GM19035 (cell line): ENCODE results near the gene CRTC1.

Source experiments
- ATAC-seq: cut with Tn5 transposase; IDR thresholded peaks from one replicate; pipeline ENCODE4 v1.9.1; 2021; ENCODE audit not compliant: unreplicated experiment

The CRTC1 gene

DNA sequence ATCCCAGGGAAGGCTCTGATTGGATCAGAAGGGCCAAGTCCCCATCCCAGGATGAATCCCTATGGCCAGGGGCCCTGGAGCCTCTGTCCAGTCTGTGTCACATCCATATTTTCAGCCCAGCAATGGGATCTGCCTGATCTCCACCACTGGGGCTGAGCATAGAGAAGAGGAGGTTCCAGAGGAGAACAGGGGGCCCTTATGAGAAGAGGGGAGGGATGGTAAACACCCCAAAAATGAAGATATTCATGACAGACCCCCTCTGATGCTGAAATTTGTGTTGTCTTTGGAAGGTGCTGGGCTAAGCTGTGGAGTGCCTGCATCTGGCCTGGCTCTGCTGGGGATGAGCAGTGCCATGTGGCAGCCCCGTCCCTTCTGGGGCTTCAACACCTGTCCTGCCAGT is 32.2 kb upstream of the CRTC1 start:
- no peak for ATAC-seq

DNA sequence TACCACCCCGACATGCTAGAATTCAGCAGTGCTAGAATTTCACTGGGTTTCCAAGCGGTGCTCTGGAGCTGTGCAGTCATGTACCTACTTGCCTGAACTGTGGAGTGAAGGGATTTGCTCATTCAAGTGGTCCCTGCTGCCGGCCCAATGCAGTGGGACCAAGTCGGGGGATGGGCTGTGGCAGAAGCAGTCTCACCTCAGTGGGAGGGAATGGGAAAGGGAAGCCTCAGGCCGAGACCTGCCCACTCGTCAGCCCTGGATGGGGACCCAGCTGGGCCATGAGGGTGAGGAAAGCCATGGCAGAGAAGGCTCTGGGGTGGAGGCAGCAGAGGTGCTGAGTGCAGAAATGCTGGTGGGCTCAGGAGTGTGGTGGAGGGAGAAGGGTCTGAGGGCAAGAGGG is 31.7 kb upstream of the CRTC1 start:
- ATAC-seq = no peak

DNA sequence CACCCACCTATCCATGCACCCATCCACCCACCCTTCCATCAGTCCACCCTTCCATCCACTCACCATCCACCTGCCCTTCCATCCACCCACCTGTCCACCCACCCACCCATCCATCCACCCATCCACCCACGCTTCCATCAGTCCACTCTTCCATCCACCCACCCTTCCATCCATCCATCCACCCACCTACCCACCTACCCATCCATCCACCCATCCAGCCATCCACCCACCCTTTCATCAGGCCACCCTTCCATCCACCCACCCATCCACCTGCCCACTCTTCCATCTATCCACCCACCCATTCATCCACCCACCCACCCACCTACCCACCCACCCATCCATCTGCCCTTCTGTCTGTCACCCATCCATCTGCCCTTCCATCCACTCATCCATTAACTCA is 29.6 kb upstream of the CRTC1 start:
- ATAC-seq = no peak

DNA sequence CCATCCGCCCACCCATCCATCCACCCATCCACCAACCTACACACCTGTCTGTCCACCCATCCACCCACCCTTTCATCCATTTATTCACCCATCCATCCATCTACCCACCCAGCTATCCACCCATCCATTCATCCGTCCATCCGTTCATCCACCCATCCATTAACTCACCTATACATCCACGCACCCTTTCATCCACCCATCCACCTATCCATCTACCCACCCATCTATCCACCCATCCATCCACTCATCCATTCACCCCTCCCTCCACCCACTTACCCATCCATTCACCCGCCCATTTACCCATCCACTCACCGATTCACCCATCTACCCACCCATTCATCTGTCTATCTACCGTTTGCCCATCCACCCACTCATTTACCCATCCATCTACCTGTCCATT is 29.0 kb upstream of the CRTC1 start:
- ATAC-seq = no peak

DNA sequence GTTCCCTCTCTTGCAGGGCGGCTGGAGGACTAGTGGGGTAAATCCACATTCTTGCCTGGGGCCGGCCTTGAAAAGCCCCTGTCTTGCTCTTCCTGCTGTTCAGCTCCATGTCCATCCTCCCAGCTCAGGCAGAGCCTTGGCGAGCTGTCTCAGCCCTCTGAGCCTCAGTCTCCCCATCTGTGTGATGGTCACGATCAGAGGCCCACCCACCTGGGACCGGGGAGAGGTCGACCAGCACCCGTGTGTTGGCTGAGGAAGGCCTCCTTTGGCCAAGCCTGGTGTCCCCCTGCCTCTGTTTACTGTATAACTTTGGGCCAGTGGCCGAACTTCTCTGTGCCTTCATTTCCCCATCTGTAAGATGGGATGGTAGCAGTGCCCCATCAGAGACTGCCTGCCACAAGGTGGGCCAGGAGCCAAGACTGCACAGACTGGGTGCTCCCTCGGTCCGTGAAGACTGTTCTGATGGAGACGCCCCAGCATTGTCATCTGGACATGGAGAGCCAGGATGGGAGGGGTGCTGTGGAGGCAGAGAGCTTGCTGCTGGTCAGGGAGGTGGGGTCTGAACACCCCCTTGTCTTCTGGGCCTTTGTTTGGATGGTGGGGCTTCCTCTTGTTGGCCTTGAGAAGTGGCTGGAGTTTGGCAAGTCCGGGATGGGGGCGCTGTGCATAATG is 28.2 kb upstream of the CRTC1 start:
- ATAC-seq = no peak

DNA sequence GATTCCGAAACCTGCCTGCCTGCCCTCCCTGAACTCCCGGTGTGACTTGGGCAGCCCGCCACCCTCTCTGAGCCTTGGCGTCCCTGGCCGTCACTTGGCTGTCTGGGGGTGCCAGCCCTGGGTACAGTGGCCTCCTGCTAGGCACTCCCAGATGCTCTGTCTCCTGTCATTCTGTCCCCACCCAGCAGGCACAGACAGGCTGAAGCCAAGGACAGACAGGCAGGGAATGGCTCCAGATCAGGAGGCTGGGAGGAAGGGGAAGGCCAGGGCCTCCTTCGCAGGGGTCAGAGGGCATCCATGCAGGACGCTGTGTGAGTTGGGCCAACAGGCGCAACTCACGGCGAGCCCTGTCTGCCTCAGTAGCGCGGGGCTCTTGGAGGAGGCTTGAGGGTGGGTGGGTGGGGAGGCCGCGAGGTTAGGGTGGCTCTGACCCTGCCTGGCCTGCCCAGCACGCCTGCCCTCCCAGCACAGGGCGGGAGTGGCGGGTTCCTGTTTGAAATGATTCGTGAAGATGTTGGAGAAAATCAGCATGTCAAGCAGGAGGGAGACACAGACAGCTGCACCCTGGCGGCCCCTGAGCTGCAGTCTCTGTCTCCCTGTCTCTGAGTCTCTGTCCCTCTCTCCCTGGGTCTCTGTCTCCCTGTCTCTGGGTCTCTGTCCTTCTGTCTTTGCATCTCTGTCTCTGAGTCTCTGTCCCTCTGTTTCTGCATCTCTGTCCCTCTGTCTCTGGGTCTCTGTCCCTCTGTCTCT is 27.0 kb upstream of the CRTC1 start:
- no peak for ATAC-seq

DNA sequence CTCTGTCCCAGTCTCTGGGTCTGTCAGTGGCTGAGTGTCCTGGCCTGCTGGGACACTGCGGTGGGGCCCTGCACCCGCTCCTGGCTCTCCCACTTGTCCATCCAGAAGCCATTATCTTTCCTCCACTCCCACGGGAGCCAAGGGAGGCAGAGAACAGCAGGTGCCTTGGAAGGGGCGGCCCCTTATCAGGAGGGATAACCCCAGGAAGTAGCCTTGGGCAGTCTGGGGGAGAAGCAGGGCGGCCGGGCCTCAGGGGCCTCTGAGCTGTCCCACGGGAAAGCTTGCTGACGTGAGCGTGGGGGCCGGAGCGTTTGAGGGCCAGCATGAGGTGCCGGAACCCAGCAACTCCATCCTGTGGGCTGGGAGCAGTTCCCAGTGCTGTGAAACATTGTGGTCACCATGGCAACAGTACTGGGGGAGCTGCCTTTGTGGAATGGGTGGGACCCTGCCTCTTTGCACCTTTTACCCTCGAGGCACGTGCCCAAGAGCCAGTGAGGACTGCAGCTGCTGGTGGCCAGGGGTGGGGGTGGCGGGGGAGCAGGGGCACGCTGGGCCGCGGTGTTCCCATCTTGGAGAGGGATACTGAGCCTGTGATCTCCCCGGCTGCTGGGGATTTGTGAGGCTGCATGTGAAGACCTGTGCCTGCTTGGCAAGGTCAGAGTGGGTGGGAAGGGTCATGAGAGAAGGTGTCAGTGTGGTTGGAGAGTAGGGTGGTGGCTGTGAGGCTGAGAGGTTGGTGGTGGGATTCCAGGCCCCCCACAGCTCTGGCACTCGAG is 25.7 kb upstream of the CRTC1 start:
- no peak for ATAC-seq

DNA sequence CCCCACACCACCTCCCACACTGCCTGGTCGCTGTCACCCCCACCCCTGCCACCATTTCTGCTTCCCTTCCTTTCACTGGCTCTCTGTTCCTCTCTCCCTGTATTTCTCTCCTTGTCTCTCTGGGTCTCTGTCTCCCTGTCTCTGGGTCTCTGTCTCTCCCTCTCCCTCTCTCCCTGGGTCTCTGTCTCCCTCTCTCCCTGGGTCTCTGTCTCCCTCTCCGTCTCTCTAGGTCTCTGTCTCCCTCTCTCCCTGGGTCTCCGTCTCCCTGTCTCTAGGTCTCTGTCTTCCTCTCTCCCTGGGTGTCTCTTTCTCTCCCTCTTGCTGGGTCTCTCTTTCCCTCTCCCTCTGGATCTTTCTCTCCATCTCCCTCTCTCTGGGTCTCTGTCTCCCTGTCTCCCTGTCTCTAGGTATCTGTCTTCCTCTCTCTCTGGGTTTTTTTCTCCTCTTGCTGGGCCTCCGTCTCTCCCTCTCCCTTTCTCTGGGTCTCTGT is 25.1 kb upstream of the CRTC1 start:
- no peak for ATAC-seq

DNA sequence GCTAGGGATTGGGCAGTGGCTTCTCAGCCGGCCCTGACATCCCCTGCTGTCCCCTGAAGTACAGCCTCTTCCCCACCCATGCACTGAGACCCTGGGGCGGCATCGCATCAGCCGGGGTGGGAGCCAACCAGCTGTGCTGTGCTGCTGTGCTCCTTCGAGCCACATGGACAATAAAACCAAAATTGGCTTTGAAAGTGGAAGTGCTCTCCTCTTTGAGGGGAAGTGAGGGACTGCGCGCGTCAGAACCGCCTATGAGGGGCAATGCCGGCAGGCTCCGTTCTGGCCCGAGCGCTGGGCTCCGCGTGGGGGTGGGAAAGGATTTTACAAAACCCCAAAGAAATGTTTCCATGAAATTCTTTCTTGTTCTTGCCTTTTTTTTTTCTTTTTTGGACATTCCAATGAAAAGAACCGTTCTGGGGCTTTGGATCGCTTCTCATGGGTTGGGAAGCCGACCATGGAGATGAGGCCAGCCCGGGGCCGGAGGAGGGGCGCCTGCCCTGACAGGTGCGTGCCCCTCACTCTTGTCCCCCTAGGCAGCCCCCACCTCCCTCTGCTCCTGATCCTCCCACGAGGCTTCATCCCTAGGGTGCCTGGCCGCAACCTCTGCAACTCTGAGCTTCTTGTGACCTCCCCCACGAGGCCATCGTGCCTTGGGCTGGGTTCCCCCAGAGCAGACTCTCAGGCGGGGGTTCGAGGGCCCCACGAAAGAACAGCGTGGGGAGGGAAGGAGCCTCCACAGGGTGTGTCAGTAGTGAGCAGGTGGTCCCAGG is 24.0 kb upstream of the CRTC1 start:
- ATAC-seq = no peak

DNA sequence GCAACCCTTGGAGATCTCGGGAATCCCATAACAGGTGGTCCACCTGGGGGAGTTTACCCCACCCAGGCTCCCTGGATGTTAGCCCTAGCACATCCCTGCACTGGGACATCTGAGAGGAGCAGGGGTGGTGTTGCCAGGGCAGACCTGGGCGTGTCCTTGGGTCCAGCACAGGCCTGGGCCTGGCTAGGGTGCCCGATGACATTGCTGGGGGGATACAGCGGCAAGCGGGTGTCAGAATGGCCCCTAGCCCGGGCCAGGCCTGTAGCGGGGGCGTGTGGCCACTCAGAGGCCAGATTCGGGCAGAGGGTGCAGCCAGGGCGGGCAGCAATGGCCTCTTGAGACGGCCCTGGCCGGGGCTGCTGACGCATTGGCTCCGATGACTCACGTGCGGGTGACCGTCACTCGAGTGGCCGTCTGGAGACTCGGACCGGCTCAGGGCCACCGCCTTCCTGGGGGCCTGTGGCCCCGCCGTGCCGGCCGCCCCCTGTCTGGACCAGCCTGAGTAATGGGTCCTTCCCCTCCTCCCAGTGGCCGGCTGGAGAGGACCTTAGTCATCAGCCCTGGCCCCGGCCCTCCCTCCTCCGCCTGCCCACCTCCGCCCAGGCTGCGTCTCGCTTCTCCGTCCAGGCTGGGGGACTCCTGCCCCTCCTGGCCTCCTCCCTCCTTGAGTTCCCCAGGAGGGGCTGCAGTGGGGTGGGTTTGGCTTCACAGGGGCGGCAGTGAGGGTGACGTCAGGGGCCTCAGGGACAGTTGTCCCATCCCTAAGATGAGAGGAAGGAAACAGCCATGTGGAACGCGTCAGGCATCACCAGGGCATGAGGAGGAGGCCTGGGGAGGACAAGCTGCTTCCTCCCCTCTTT is 23.2 kb upstream of the CRTC1 start:
- ATAC-seq = no peak

DNA sequence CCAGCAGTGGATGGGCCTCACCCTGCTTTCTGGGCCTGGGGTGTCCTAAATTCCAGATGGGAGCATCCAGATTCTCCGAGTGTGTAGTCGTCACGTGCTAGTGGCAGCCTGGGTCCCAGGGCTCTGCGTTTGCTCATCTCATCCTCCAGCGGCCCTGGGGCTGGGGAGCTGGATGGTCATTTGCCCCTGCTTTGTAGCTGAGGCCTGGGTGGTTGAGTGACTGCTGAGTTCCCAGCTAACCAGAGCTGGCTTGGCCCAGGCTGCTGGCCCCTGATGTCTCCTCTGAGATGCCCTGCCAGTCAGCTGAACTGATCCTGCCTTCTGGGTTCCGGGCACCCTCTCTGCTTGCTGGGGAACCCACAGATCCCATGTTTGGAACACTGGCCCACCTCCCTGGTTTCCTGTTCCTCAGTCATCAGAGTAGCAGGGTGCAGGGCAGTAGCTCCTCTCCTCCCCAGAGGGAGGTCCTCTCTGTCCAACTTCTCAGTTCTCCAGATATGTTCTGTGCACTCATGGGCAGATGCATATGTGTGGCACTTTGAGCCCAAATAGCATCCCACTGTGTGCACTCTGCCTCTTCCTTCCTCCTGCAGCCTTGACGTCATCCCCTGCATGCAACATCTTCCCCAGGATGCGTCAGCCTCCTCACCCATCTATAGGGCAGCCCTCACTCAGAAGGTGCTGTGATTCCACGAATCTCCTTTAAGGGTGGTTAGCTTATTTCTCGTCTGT is 22.4 kb upstream of the CRTC1 start:
- no peak for ATAC-seq

DNA sequence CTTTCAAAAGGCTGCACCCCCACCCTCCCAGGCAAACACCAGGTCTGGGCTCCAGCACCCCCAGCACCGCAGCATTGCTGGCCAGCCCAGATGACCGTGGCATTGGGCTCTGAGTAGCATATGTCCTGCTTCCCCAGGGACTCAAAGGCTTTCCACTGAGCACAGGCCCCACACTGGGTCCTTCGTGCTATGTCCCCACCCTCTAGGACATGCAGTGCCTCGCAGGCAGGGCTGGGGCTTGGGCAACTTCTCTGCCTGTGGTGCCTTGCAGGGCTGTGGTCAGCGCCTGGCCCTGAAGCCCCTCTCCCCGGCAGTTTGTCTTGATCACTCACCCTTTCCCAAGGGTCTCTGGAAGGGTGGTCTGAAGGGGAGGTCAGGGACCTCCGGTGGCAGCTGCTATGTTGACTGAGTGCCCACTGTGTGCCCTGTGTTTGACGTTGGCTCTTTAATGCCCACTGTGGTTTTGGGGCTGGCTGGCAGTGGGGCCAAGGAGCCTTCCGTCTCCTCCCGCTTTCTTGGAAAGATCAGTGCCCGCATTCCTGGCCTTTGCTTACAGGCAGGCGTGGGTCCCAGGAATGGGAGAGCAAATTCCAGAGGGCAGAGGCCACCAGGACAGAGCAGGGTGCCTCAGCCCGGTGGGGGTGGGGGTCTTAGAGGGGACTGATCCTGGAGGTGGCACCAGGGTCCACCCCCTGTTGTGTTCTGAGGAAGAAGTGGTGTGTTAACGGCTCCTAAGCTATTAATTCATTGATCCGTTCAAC is 20.3 kb upstream of the CRTC1 start:
- no peak for ATAC-seq

DNA sequence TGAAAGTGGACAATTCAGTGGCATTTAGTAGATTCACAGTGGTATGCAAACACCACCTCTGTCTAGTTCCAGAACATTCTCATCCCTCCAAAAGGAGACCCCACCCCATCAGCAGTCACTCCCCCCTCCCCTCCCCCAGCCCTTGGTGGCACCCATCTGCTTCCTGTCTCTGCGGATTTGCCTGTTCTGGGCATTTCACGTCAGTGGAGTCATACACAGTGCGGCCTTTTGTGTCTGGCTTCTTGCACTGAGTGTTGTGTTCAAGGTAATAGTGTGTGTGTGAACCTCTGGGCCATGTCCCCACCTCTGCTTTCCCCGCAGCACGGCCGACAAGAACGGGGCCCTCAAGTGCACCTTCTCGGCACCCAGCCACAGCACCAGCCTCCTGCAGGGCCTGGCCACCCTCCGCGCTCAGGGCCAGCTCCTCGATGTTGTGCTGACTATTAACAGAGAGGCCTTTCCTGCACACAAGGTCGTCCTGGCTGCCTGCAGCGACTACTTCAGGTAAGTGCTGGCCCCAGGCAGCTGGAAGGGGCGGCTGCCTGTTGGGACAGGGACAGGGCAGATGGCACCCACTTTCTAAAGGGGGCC is 19.4 kb upstream of the CRTC1 start:
- ATAC-seq = no peak

DNA sequence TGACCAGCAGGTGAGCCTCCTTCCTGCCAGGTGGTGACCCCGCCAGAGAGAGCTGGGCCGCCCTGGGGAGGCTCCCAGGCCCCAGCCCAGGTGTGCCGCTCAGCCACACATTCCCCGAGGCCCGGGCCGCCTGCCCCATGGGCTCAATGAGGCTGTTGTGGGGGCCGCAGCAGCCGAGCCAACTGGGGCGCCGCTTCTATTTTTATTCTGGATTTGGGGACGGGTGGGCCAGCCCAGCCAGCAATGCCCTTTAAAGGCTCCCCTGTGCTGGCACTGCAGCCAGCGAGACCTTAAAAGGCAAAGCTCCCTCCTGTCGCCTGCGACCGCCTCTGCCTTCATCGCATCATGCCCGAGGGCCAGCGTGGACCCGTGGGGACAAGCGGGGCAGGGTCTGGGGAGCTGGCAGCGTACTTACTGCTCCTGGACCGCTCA is 17.7 kb upstream of the CRTC1 start:
- ATAC-seq = no peak

DNA sequence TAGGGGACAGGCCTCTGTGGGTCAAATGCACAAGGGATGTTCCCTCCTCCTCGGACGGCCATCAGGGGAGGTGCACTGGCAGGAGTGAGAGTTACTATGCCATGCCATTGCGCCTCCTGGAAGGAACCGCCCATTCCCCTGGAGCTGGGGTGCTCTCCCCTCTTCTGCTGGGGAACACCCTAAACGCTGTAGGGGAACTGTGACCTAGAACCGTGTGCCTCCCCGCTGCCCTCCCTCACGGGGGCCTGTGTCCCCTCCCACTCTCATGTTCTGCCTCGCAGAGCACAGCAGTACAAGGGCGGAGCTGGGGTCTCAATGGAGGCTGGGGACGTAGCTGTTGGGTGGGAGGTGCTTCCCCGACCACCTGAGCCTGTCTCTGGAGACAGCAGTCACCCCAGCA is 17.2 kb upstream of the CRTC1 start:
- ATAC-seq = no peak

DNA sequence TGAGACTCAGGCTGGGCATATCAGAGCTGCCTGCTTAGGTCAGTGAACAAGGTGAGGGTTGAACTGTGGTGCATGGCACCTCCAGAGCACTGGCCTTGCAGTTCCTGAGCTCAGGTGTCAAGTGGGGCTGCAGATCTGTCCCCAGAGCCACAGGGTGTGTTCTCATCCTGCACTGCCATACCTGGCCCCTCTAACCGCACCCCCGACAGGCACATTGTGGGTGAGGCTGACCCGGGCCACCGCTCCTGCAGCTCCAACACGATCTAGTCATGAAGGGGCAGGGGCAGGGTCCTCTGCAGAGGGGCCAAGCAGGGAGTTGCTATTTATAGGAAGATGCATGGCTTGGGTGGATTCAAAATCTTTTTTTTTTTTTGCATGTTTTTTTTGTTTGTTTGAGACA is 16.7 kb upstream of the CRTC1 start:
- ATAC-seq = no peak

DNA sequence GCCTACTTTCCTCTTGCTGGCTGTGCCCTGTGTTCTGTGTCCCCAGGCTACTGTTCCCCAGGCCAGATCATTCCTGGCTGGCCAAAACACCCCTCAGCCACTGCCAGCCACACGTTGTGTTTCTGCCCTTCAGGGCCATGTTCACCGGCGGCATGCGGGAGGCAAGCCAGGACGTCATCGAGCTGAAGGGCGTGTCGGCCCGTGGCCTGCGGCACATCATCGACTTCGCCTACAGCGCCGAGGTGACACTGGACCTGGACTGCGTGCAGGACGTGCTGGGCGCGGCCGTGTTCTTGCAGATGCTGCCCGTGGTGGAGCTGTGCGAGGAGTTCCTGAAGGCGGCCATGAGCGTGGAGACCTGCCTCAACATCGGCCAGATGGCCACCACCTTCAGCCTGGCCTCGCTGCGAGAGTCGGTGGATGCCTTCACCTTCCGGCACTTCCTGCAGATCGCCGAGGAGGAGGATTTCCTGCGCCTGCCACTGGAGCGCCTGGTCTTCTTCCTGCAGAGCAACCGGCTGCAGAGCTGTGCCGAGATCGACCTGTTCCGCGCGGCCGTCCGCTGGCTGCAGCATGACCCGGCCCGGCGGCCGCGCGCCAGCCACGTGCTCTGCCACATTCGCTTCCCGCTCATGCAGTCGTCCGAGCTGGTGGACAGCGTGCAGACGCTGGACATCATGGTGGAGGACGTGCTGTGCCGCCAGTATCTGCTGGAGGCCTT is 15.8 kb upstream of the CRTC1 start:
- ATAC-seq = no peak

DNA sequence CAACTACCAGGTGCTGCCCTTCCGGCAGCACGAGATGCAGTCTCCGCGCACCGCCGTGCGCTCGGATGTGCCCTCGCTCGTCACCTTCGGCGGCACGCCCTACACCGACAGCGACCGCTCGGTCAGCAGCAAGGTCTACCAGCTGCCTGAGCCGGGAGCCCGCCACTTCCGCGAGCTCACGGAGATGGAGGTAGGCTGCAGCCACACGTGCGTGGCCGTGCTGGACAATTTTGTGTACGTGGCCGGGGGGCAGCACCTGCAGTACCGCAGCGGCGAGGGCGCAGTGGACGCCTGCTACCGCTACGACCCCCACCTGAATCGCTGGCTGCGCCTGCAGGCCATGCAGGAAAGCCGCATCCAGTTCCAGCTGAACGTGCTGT is 15.2 kb upstream of the CRTC1 start:
- no peak for ATAC-seq
